Caco-2 (cell line): Measurements from ENCODE around the gene WNK4. TPM values are rescaled to one million over a fixed set of nuclear protein-coding genes. Genes with fewer than 3 reads are reported as not detected.

ENCODE experiments used
- BruUV-seq: library from RNA; stranded (reverse); fragments of 400-500 nt; replicated peaks from 2 replicates; lab custom pipeline; 2021; lab: Mats Ljungman, UMichigan
- CTCF ChIA-PET: fragments of 300-600 bp; sonication (Branson Sonifier 250); formaldehyde crosslinking; loops from one replicate; lab custom pipeline; 2022; ENCODE audit warnings: antibody characterized with exemption; lab: Charles Lee
- POLR2A ChIA-PET: fragments of 300-600 bp; sonication (Branson Sonifier 250); formaldehyde crosslinking; loops from one replicate; lab custom pipeline; 2022; ENCODE audit warnings: antibody characterized with exemption; lab: Charles Lee
- DNase-seq, 2 experiments: peaks; one replicate each; pipeline versions ENCODE4 v3.0.0 to v3.0.0-alpha.2; 2020 to 2022
- H3K27me3 ChIP-seq: replicated peaks from 2 replicates; pipeline ENCODE4 v1.6.0; 2011; ENCODE audit warnings: low read length; ENCODE audit not compliant: control insufficient read depth, insufficient read depth
- H3K36me3 ChIP-seq: 2 replicates; pipeline ENCODE4 v1.5.1; 2011; ENCODE audit warnings: low read length; ENCODE audit not compliant: control insufficient read depth, insufficient read depth
- H3K4me1 ChIP-seq: fragments of 250-450 bp; sonication (Bioruptor Pico); 2 replicates; pipeline ENCODE4 v1.5.1; 2020; ENCODE audit warnings: mild to moderate bottlenecking
- H3K4me3 ChIP-seq: 2 replicates; pipeline ENCODE4 v1.5.1; 2011; ENCODE audit warnings: low read depth, mild to moderate bottlenecking, control low read depth, low read length
- H3K9me3 ChIP-seq: fragments of 250-450 bp; sonication (Bioruptor Pico); 2 replicates; pipeline ENCODE4 v1.5.1; 2020; ENCODE audit warnings: mild to moderate bottlenecking, moderate library complexity
- H3K27ac Mint-ChIP-seq: one replicate; pipeline ENCODE4 v1.8.0; 2022; ENCODE audit warnings: mixed read lengths; ENCODE audit not compliant: unreplicated experiment
- H3K27me3 Mint-ChIP-seq: one replicate; pipeline ENCODE4 v1.8.0; 2022; ENCODE audit warnings: mixed read lengths; ENCODE audit not compliant: insufficient read depth, unreplicated experiment
- H3K36me3 Mint-ChIP-seq: one replicate; pipeline ENCODE4 v1.8.0; 2022; ENCODE audit warnings: mild to moderate bottlenecking, mixed read lengths; ENCODE audit not compliant: insufficient read depth, unreplicated experiment
- H3K4me1 Mint-ChIP-seq: one replicate; pipeline ENCODE4 v1.8.0; 2022; ENCODE audit warnings: low read depth, mixed read lengths; ENCODE audit not compliant: unreplicated experiment
- H3K4me3 Mint-ChIP-seq: one replicate; pipeline ENCODE4 v1.8.0; 2022; ENCODE audit warnings: mild to moderate bottlenecking, moderate library complexity, mixed read lengths; ENCODE audit not compliant: unreplicated experiment
- H3K9me3 Mint-ChIP-seq: one replicate; pipeline ENCODE4 v1.8.0; 2022; ENCODE audit warnings: mixed read lengths; ENCODE audit not compliant: unreplicated experiment
- intact Hi-C: fragments of 100-400 bp; cut with micrococcal nuclease; formaldehyde crosslinking; loops from one replicate; pipeline ENCODE4 v1.10.0; 2022; ENCODE audit not compliant: unreplicated experiment
- total RNA-seq: library from RNA; stranded (reverse); gene quantifications from 2 replicates; pipeline ENCODE4 v1.2.3, GENCODE V29; 2022
- TF ChIP-seq, protein P1 (sequence below), 2 experiments: fragments of 200-600 bp in 1 of 2; IDR thresholded peaks; 1 replicate in 1 of 2; 2 replicates in 1 of 2; pipeline versions ENCODE4 v1.5.1 to v1.8.0; 2011 to 2022; ENCODE audit warnings: antibody characterized with exemption in 1 of 2, control low read depth in 1 of 2, inconsistent platforms in 1 of 2, low read depth in 1 of 2, low read length in 1 of 2, mild to moderate bottlenecking in 1 of 2, moderate library complexity in 1 of 2; ENCODE audit not compliant: insufficient read depth in 1 of 2, severe bottlenecking in 1 of 2, unreplicated experiment in 1 of 2

The WNK4 gene
- total RNA-seq, 1 experiment from 2014 or later = 4.1 TPM

DNA sequence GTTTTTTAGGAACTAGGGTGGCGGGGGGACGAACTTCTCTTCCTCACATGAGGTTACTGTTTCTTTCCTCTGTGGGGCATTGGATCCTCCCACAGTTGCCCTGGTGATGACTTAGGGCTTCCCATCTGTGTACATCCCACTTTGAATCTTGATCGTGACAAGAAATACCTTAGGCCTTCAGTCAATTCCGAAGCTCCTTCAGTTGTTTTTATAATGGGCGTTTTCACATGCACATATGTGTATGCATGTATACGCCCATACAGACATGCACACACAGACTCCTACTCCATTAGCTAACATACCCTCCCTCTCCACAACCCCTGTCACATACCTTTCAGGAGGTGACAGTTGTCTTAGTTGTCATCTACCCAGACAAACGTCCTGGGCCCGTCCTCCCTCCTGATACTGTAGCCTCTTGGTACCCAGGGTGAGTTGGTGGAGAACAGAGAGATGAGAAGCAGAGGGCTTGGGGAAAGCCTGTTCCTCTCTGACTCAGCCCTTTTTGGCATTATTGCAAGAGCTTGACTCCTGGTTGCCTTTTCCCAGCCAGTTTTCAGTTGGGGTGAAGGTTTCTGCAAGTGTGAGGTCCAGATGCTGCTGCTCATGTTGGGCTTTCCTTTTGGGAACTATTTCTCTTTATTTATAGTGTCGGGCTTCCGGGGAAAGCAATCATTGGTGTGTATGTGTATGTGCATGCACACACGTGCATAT lies 61.7 kb downstream of the WNK4 start:
- TSS peak; percentile 18 for BruUV-seq
- TF ChIP-seq, protein P1, sequence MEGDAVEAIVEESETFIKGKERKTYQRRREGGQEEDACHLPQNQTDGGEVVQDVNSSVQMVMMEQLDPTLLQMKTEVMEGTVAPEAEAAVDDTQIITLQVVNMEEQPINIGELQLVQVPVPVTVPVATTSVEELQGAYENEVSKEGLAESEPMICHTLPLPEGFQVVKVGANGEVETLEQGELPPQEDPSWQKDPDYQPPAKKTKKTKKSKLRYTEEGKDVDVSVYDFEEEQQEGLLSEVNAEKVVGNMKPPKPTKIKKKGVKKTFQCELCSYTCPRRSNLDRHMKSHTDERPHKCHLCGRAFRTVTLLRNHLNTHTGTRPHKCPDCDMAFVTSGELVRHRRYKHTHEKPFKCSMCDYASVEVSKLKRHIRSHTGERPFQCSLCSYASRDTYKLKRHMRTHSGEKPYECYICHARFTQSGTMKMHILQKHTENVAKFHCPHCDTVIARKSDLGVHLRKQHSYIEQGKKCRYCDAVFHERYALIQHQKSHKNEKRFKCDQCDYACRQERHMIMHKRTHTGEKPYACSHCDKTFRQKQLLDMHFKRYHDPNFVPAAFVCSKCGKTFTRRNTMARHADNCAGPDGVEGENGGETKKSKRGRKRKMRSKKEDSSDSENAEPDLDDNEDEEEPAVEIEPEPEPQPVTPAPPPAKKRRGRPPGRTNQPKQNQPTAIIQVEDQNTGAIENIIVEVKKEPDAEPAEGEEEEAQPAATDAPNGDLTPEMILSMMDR (IDR thresholded peaks at IDR 0.05; ENCODE audit: insufficient read depth in 1 of 2, low read depth in 1 of 2, low read length in 1 of 2, severe bottlenecking in 1 of 2, unreplicated experiment in 1 of 2) = no peak
- Histone ChIP-seq H3K4me3 (no peak overlapping the region), H3K4me1 (no peaks in the 10 kb centered on the region), H3K9me3 (no peaks in the 10 kb centered on the region), H3K36me3 (peaks cover 10% of the 10 kb centered on the region), H3K27me3 (no peaks in the 10 kb centered on the region)
- intact Hi-C loops = no loop called here
- H3K9me3 Mint-ChIP-seq = no peaks in the 10 kb centered on the region
- POLR2A ChIA-PET = interaction anchor here (1.0 to 1.9 kb wide), 2 partner anchors 8 to 87 kb away, joined by 5 read pairs; no protein-coding TSS in a partner anchor
- no peak for DNase-seq
- H3K27ac Mint-ChIP-seq = no peak overlapping the region
- H3K27me3 Mint-ChIP-seq = no peaks in the 10 kb centered on the region
- no peaks in the 10 kb centered on the region for H3K4me1 Mint-ChIP-seq
- peaks cover 88% of the 10 kb centered on the region for H3K36me3 Mint-ChIP-seq
- H3K4me3 Mint-ChIP-seq = no peak overlapping the region
- CTCF ChIA-PET = interaction anchor here (1.0 to 1.3 kb wide), 3 partner anchors 13 to 156 kb away, joined by 3 to 10 read pairs (median 4); partner anchors contain the start of gene RPL27

DNA sequence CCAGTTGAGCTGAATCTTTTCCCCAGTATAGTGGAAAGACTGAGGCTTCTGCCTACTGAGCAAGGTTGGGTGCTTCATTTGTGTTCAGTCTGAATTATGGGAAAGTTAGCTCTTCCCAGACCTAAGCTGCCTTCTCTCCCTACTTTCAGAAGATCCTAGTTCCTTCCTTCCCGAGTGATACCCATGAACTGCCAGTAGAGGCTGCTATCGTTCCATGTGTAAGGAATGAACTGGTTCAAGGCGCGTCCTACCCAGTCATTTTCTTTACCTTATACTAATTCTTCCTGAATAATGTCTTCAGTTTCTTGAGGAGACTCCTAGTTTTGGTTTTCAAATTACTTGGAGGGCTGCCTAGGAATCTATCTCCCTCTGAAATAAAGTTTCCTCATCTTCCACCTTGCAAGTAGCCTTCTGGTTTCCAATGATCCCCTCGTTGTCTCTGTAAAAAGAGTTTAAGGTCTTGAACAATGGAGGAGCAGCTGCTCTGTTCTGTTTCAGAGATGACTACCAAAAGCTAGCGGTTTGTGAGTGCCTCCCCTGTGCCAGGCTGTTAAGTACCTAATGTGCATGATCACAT lies 63.0 kb downstream of the WNK4 start:
- no peaks in the 10 kb centered on the region for H3K4me1 ChIP-seq
- no peaks in the 10 kb centered on the region for H3K9me3 ChIP-seq
- H3K36me3 Mint-ChIP-seq = peaks cover 75% of the 10 kb centered on the region
- TF ChIP-seq, protein P1 (IDR thresholded peaks at IDR 0.05; ENCODE audit: insufficient read depth in 1 of 2, low read depth in 1 of 2, low read length in 1 of 2, severe bottlenecking in 1 of 2, unreplicated experiment in 1 of 2) = peak; percentile 96 to 99
- no TSS peak for BruUV-seq
- no peak overlapping the region for H3K4me3 ChIP-seq
- DNase-seq = peak in 1 of 2 experiments; percentile 70
- no peaks in the 10 kb centered on the region for H3K27me3 Mint-ChIP-seq
- intact Hi-C loops = loop anchor here (1.0 kb wide), 4 partner anchors 19 to 155 kb away; partner anchors contain the start of genes BECN1 and RPL27
- no peaks in the 10 kb centered on the region for H3K4me1 Mint-ChIP-seq
- peaks cover 6% of the 10 kb centered on the region for H3K36me3 ChIP-seq
- no peak overlapping the region for H3K4me3 Mint-ChIP-seq
- no peaks in the 10 kb centered on the region for H3K9me3 Mint-ChIP-seq
- H3K27ac Mint-ChIP-seq = no peak overlapping the region
- CTCF ChIA-PET = interaction anchor here (0.5 to 2.9 kb wide), 12 partner anchors 10 to 221 kb away, joined by 3 to 25 read pairs (median 4); partner anchors contain the start of genes BECN1, PSME3 and RPL27
- POLR2A ChIA-PET = interaction anchor here (0.6 to 1.9 kb wide), 2 partner anchors 86 to 155 kb away, joined by 3 to 5 read pairs; partner anchors contain the start of gene RPL27
- H3K27me3 ChIP-seq = no peaks in the 10 kb centered on the region

DNA sequence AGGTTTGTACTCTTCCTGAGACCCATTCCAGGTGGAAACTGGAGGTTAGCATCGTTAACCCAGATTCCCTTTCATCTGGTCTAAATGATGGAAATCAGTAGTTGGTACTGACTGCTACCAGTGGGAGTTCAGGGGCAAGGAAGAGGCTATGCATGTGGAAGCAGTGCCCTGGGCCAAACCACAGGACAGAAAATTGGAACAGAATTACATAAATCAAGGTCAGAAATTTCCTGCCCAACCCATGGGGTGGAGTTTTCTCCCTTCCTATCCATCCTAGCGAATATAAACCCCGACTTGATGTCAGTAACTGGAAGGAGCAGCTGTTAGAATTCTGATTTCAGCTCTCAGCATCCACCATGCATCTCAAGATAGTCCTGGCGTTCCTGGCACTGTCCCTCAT lies 63.9 kb downstream of the WNK4 start, which contains the start of gene AOC2:
Gene AOC2 (plus strand): TSS at position 310 of the 400 bp plus-strand sequence. CDS start 47 bp downstream, at position 357.
- ChIA-PET POLR2A (no interaction called here), CTCF (interaction anchor here (1.6 to 2.9 kb wide), 3 partner anchors 20 to 94 kb away, joined by 7 to 25 read pairs (median 10); partner anchors contain the start of gene BECN1)
- Mint-ChIP-seq H3K4me1 (no peaks in the 10 kb centered on the region), H3K36me3 (peaks cover 67% of the 10 kb centered on the region), H3K27me3 (no peaks in the 10 kb centered on the region), H3K9me3 (no peaks in the 10 kb centered on the region), H3K27ac (no peak within 1 kb of the TSS), H3K4me3 (no peak within 1 kb of the TSS)
- Histone ChIP-seq H3K27me3 (no peaks in the 10 kb centered on the region), H3K36me3 (peaks cover 4% of the 10 kb centered on the region), H3K9me3 (no peaks in the 10 kb centered on the region), H3K4me1 (no peaks in the 10 kb centered on the region), H3K4me3 (no peak within 1 kb of the TSS)
- BruUV-seq = no TSS peak
- DNase-seq = peak in 1 of 2 experiments; percentile 4
- intact Hi-C loops = no loop called here
- TF ChIP-seq, protein P1 (IDR thresholded peaks at IDR 0.05; ENCODE audit: insufficient read depth in 1 of 2, low read depth in 1 of 2, low read length in 1 of 2, severe bottlenecking in 1 of 2, unreplicated experiment in 1 of 2) = no peak
